ENCODE data around the gene SOX6.
"Not testable (repeated sequence)": the region's sequence is repeated elsewhere in the genome, so short reads cannot be mapped to it uniquely, and the experiment has no call there.

SOX6 gene

GRCh38 chr11:15930442-15931025 lies 425.8 kb downstream of the SOX6 start:
- no peak for TF ChIP-seq CTCF (IDR thresholded peaks at IDR 0.05)
- TF ChIP-seq ZFX (IDR thresholded peaks at IDR 0.05; ENCODE audit: borderline replicate concordance), result no peak
- H3K27ac ChIP-seq, result no peak overlapping the region

GRCh38 chr11:15929371-15929901 lies 426.9 kb downstream of the SOX6 start:
- TF ChIP-seq CTCF (IDR thresholded peaks at IDR 0.05) (no peak), ZFX (IDR thresholded peaks at IDR 0.05; ENCODE audit: borderline replicate concordance) (no peak)
- H3K27ac ChIP-seq, result no peak overlapping the region

- H3K27ac ChIP-seq, result no peak overlapping the region
- TF ChIP-seq CTCF (IDR thresholded peaks at IDR 0.05) (no peak), ZFX (IDR thresholded peaks at IDR 0.05; ENCODE audit: borderline replicate concordance) (no peak)
Observed at GRCh38 chr11:15927864-15928217, 428.5 kb downstream of the SOX6 start.

- H3K27ac ChIP-seq, result no peak overlapping the region
- TF ChIP-seq ZFX (IDR thresholded peaks at IDR 0.05; ENCODE audit: borderline replicate concordance), result no peak
Observed at GRCh38 chr11:15927196-15927863, 429.0 kb downstream of the SOX6 start.

- TF ChIP-seq CTCF (IDR thresholded peaks at IDR 0.05) (no peak), ZFX (IDR thresholded peaks at IDR 0.05; ENCODE audit: borderline replicate concordance) (no peak)
- no peak overlapping the region for H3K27ac ChIP-seq
Observed at GRCh38 chr11:15926071-15926470, 430.3 kb downstream of the SOX6 start.

GRCh38 chr11:15923183-15923582 lies 433.2 kb downstream of the SOX6 start:
- no peak overlapping the region for H3K27ac ChIP-seq
- TF ChIP-seq ZFX (IDR thresholded peaks at IDR 0.05; ENCODE audit: borderline replicate concordance) (no peak), CTCF (IDR thresholded peaks at IDR 0.05) (no peak)

GRCh38 chr11:15922745-15923144 lies 433.6 kb downstream of the SOX6 start:
- not testable (repeated sequence) for H3K27ac ChIP-seq

GRCh38 chr11:15920856-15921629 lies 435.3 kb downstream of the SOX6 start:
- TF ChIP-seq CTCF (IDR thresholded peaks at IDR 0.05), result no peak
- no peak for TF ChIP-seq ZFX (IDR thresholded peaks at IDR 0.05; ENCODE audit: borderline replicate concordance)
- H3K27ac ChIP-seq, result no peak overlapping the region

Data from 22Rv1 (cell line).